Measurements from ENCODE around the gene NR3C1. TPM values are rescaled to one million over a fixed set of nuclear protein-coding genes. Genes with fewer than 3 reads are reported as not detected.

The NR3C1 gene
- total RNA-seq, 1 experiment from 2014 or later: 17.5 TPM

GRCh38 chr5:143350341-143350740, 53.1 kb downstream of the NR3C1 start:
- ChIA-PET POLR2A (no interaction called here), CTCF (no interaction called here)
- no TSS peak for BruUV-seq (replicated peaks)
- Mint-ChIP-seq H3K4me1 (ENCODE audit: low read depth, unreplicated experiment) (no peaks in the 10 kb centered on the region), H3K27me3 (ENCODE audit: insufficient read depth, unreplicated experiment) (no peaks in the 10 kb centered on the region), H3K27ac (ENCODE audit: unreplicated experiment) (no peak overlapping the region), H3K4me3 (ENCODE audit: unreplicated experiment) (no peak overlapping the region), H3K9me3 (ENCODE audit: unreplicated experiment) (no peaks in the 10 kb centered on the region), H3K36me3 (ENCODE audit: insufficient read depth, unreplicated experiment) (no peaks in the 10 kb centered on the region)
- no peak for TF ChIP-seq CTCF (IDR thresholded peaks at IDR 0.05; ENCODE audit: insufficient read depth in 1 of 2, low read depth in 1 of 2, low read length in 1 of 2, severe bottlenecking in 1 of 2, unreplicated experiment in 1 of 2)
- H3K4me1 ChIP-seq: no peaks in the 10 kb centered on the region
- no peaks in the 10 kb centered on the region for H3K27me3 ChIP-seq (replicated peaks; ENCODE audit: control insufficient read depth, insufficient read depth, low read length)
- H3K9me3 ChIP-seq: no peaks in the 10 kb centered on the region
- H3K4me3 ChIP-seq (ENCODE audit: low read depth, low read length): no peak overlapping the region
- intact Hi-C loops (cut with micrococcal nuclease; ENCODE audit: unreplicated experiment): no loop called here
- H3K36me3 ChIP-seq (ENCODE audit: control insufficient read depth, insufficient read depth, low read length): no peaks in the 10 kb centered on the region
- no peak for DNase-seq

GRCh38 chr5:143349177-143349576, 54.3 kb downstream of the NR3C1 start:
- Mint-ChIP-seq H3K4me1 (ENCODE audit: low read depth, unreplicated experiment) (no peaks in the 10 kb centered on the region), H3K9me3 (ENCODE audit: unreplicated experiment) (no peaks in the 10 kb centered on the region), H3K27ac (ENCODE audit: unreplicated experiment) (no peak overlapping the region), H3K27me3 (ENCODE audit: insufficient read depth, unreplicated experiment) (no peaks in the 10 kb centered on the region), H3K36me3 (ENCODE audit: insufficient read depth, unreplicated experiment) (no peaks in the 10 kb centered on the region), H3K4me3 (ENCODE audit: unreplicated experiment) (no peak overlapping the region)
- Histone ChIP-seq H3K4me3 (ENCODE audit: low read depth, low read length) (no peak overlapping the region), H3K9me3 (no peaks in the 10 kb centered on the region), H3K27me3 (replicated peaks; ENCODE audit: control insufficient read depth, insufficient read depth, low read length) (no peaks in the 10 kb centered on the region), H3K4me1 (no peaks in the 10 kb centered on the region), H3K36me3 (ENCODE audit: control insufficient read depth, insufficient read depth, low read length) (no peaks in the 10 kb centered on the region)
- BruUV-seq (replicated peaks): no TSS peak
- no peak for DNase-seq
- intact Hi-C loops (cut with micrococcal nuclease; ENCODE audit: unreplicated experiment): no loop called here
- no peak for TF ChIP-seq CTCF (IDR thresholded peaks at IDR 0.05; ENCODE audit: insufficient read depth in 1 of 2, low read depth in 1 of 2, low read length in 1 of 2, severe bottlenecking in 1 of 2, unreplicated experiment in 1 of 2)
- ChIA-PET CTCF (no interaction called here), POLR2A (no interaction called here)

GRCh38 chr5:143347698-143348344, 55.7 kb downstream of the NR3C1 start:
- H3K36me3 Mint-ChIP-seq (ENCODE audit: insufficient read depth, unreplicated experiment): no peaks in the 10 kb centered on the region
- intact Hi-C loops (cut with micrococcal nuclease; ENCODE audit: unreplicated experiment): no loop called here
- no peak for TF ChIP-seq CTCF (IDR thresholded peaks at IDR 0.05; ENCODE audit: insufficient read depth in 1 of 2, low read depth in 1 of 2, low read length in 1 of 2, severe bottlenecking in 1 of 2, unreplicated experiment in 1 of 2)
- Histone ChIP-seq H3K4me3 (ENCODE audit: low read depth, low read length) (no peak overlapping the region), H3K36me3 (ENCODE audit: control insufficient read depth, insufficient read depth, low read length) (no peaks in the 10 kb centered on the region), H3K4me1 (no peaks in the 10 kb centered on the region), H3K27me3 (replicated peaks; ENCODE audit: control insufficient read depth, insufficient read depth, low read length) (no peaks in the 10 kb centered on the region), H3K9me3 (no peaks in the 10 kb centered on the region)
- no peak for DNase-seq
- H3K27me3 Mint-ChIP-seq (ENCODE audit: insufficient read depth, unreplicated experiment): no peaks in the 10 kb centered on the region
- no peaks in the 10 kb centered on the region for H3K9me3 Mint-ChIP-seq (ENCODE audit: unreplicated experiment)
- POLR2A ChIA-PET: no interaction called here
- CTCF ChIA-PET: interaction anchor here (0.6 kb wide), 1 partner anchor 98 kb away, joined by 4 read pairs; no protein-coding TSS in a partner anchor
- H3K27ac Mint-ChIP-seq (ENCODE audit: unreplicated experiment): no peak overlapping the region
- no TSS peak for BruUV-seq (replicated peaks)
- H3K4me3 Mint-ChIP-seq (ENCODE audit: unreplicated experiment): no peak overlapping the region
- H3K4me1 Mint-ChIP-seq (ENCODE audit: low read depth, unreplicated experiment): no peaks in the 10 kb centered on the region
